Measurements from ENCODE around the gene SPATA2L.

The SPATA2L gene

GRCh38 chr16:89656435-89657121 is 44.9 kb downstream of the SPATA2L start:
- no peak for DNase-seq (ENCODE audit: low read depth in 2 of 2)

- no peak for DNase-seq (ENCODE audit: low read depth in 2 of 2)
Measured at GRCh38 chr16:89655062-89655643, 46.4 kb downstream of the SPATA2L start.

GRCh38 chr16:89653656-89654295 is 47.7 kb downstream of the SPATA2L start:
- DNase-seq (ENCODE audit: low read depth in 2 of 2), result no peak

- DNase-seq (ENCODE audit: low read depth in 2 of 2), result no peak
Measured at GRCh38 chr16:89651584-89651983, 49.9 kb downstream of the SPATA2L start.

- DNase-seq (ENCODE audit: low read depth in 2 of 2), result no peak
Measured at GRCh38 chr16:89646906-89647305, 54.6 kb downstream of the SPATA2L start.
